Putamen (tissue), 1 donor: ENCODE data around the gene LARGE1.

Experiments used
- DNase-seq: peaks from one replicate; pipeline ENCODE4 v3.0.0-alpha.2; 2016; ENCODE audit warnings: low spot score

LARGE1 gene

GRCh38 chr22:33774781-33775180 is 145.5 kb downstream of the LARGE1 start:
- no peak for DNase-seq

DNA sequence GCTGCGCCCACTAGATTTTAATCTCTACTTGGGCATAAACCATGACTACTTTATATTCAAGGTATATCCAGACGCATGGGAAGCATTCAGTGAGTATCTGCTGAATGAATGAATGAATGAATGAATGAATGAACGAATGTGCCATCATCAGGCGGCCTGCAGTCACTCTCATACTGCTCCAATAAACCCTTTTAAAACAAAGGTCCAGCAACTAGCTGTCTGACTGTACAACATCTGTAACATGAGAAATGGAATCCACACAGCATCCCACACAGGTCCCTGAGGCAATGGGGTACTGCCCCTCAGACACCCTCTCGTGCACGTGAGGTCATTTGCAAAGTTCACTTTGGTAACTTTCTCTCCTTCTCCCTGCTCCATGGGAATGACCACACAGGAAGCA is 147.5 kb downstream of the LARGE1 start:
- DNase-seq: no peak

GRCh38 chr22:33771136-33771535 is 149.1 kb downstream of the LARGE1 start:
- no peak for DNase-seq

- no peak for DNase-seq
Measured at GRCh38 chr22:33770723-33771122, 149.6 kb downstream of the LARGE1 start.

DNA sequence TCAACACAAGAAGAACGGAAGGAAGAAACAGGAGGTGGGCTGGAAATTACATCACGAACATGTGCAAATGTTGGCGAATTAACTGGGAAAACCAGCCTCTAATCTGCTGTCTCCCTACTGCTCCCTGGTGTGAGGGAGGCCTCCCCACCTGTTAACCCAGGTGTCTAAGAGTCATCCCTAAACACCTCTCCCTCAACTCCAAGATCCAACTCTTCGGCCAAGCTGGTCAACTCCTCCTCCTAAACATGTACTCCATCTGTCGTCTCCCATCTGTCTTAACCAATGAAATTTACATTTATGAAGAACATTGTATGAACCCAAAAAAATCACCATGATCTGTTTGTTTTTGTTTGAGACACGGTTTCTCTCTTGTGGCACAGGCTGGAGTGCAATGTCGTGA is 154.2 kb downstream of the LARGE1 start:
- DNase-seq: no peak

DNA sequence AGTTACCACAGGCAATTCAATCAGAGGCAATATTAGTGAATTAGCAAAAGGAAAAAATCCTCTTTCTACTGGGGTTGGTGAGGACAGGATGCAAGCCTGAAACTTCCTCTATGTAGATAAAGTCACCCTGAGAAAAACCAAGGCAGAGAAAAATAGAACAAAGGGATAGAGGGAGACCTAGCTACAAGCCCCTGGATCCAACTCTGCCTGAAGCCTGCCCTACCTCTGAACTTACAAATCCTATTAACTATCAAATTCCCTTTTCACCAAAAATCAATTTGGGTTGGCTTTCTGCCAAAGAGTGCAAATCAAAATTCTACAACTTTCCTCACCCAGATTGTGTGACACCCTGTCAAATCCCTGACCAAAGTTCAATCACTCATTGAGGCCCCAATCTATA is 161.3 kb downstream of the LARGE1 start:
- DNase-seq: no peak

DNA sequence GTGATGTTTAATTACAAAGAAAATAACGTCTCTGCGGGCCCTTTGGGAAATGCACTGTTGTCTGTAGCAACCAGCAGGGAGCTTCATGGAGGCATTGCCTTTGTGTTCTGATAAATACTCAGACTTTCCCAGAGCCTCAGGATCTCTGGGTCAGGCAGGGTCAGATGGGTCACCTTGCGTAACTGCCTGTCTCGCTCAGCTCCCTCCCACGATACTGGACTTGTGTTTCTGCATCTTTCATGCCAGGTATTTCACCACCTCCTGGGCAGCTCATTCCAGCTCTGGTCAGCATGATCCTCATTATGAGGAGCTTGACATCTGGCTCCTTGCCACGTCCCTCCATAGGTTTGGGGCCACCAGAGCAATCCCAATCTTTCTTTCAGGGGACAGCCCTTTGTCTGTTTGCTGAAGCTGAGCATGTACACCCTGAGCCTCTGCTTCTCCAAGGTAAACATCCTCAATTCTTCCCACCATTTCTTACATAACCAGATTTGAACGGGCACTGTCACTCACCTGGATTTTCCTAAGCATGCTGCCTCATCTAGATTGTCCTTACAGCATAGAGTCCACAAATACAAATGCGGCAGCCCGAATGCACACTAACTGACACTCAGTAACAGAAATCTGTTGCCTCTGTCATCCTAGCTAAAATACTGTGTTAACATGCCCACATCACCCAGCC is 162.3 kb downstream of the LARGE1 start:
- no peak for DNase-seq

- no peak for DNase-seq
Measured at GRCh38 chr22:33757041-33757801, 163.1 kb downstream of the LARGE1 start.

- DNase-seq: no peak
Measured at GRCh38 chr22:33756508-33756949, 163.7 kb downstream of the LARGE1 start.

GRCh38 chr22:33748714-33749113 is 171.6 kb downstream of the LARGE1 start:
- no peak for DNase-seq

DNA sequence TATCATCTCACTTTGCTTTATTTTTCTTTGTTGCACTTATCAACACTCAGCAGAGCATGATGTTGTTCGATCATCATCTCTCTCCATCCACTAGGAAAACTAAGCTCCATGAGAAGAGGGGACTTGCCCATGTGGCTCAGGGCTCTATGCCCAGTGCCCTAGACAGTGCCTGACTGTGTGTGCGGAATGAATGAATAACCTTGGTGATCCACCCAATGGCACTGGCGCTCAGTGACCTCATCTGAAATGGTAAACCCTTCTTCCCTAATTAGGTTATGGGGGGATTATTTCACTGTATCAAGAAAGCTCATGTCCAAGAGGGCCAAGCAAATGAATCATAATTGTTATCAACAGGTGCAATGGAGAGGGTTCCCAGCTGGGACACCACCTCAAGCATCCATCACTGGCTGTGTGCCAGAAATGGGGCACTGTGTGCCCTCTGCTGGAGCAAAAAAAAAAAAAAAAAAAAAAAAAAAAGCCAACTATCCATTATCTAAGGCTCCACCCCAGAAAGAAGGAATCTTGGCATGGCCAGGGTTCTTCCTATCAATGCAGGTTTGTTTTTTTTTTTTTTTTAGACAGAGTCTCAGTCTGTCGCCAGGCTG is 172.6 kb downstream of the LARGE1 start:
- no peak for DNase-seq

GRCh38 chr22:33747029-33747428 is 173.2 kb downstream of the LARGE1 start:
- DNase-seq: no peak

- no peak for DNase-seq
Measured at GRCh38 chr22:33746501-33746928, 173.8 kb downstream of the LARGE1 start.

- DNase-seq: no peak
Measured at GRCh38 chr22:33745501-33745900, 174.8 kb downstream of the LARGE1 start.

GRCh38 chr22:33743756-33744155 is 176.5 kb downstream of the LARGE1 start:
- DNase-seq: no peak

GRCh38 chr22:33741025-33741424 is 179.3 kb downstream of the LARGE1 start:
- DNase-seq: no peak

DNA sequence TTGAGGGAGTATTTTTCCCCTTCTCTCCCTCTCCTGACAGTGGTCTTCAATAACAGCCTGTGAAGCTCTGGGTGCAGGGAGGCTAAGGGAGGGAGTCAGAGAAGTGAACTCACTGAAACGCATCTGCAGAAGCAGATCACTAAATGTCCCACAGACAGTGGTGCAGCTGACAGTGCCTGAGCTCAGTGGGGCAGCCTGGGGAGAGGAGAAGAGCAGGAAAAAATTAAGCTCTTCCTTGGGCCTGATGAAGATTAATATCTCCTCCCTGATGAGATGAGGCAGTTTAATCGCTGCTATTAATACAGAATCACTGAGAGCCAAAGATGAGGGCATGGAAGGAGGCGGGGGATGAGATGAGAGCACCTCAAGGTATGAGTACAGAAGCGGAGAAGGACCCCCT is 180.8 kb downstream of the LARGE1 start:
- DNase-seq: no peak

- peak; percentile 42 for DNase-seq
Measured at GRCh38 chr22:33737662-33738061, 182.6 kb downstream of the LARGE1 start.

DNA sequence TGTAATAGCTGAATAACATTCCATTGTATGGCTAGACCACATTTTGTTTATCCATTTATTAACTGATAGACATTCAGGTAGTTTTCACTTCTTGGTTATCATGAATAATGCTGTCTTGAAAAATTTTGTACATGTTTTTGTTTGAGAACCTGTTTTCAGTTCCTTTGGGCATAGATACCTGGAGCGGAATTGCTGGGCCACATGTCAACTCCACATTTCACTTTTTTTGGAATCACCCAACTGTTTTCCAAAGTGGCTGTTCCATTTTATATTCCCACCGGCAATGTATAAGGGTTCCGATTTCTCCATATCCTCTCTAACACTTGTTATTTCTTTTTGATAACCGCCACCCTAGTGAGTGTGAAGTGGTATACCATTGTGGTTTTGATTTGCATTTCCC is 184.3 kb downstream of the LARGE1 start:
- no peak for DNase-seq

GRCh38 chr22:33728847-33729246 is 191.4 kb downstream of the LARGE1 start:
- no peak for DNase-seq

GRCh38 chr22:33726294-33726734 is 194.0 kb downstream of the LARGE1 start:
- DNase-seq: no peak

DNA sequence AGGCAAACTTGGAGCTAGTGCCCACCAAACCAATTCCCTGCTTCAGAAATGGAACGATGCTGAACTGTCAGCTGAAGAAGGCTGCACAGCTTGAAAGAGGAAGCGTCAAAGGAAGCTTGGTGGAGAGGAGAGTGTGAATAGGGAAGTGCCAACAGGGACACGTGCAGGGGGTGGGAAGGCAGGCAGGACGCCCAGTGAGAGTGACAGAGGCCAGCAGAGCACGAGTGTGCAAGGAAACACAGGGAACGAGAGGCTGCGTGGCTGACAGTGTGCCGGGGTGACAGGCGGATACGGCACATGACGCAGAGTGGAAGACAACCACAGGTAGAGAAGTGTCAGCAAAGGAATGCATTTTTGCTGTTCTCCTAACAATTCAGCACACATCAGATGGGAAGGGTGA is 196.4 kb downstream of the LARGE1 start:
- no peak for DNase-seq

- DNase-seq: no peak
Measured at GRCh38 chr22:33722816-33723215, 197.5 kb downstream of the LARGE1 start.
